Activated naive CD4-positive, alpha-beta T cell treated with anti-CD3 and anti-CD28 coated beads, Interleukin-2, amount 50 U/mL, for 24 hours (primary cell): ENCODE data around the gene LARP1.
"Not testable (repeated sequence)": the region's sequence is repeated elsewhere in the genome, so short reads cannot be mapped to it uniquely, and the experiment has no call there.

Experiments used
- H3K27ac Mint-ChIP-seq: one replicate; pipeline ENCODE4 v1.8.0; 2021; ENCODE audit warnings: mild to moderate bottlenecking, mixed read lengths
- H3K27me3 Mint-ChIP-seq: one replicate; pipeline ENCODE4 v1.8.0; 2021; ENCODE audit warnings: mixed read lengths
- H3K36me3 Mint-ChIP-seq: one replicate; pipeline ENCODE4 v1.8.0; 2021; ENCODE audit warnings: mixed read lengths
- H3K4me1 Mint-ChIP-seq: one replicate; pipeline ENCODE4 v1.8.0; 2021; ENCODE audit warnings: mixed read lengths
- H3K4me3 Mint-ChIP-seq: one replicate; pipeline ENCODE4 v1.8.0; 2021; ENCODE audit warnings: mild to moderate bottlenecking, mixed read lengths
- H3K9me3 Mint-ChIP-seq: one replicate; pipeline ENCODE4 v1.8.0; 2021; ENCODE audit warnings: mixed read lengths

The LARP1 gene

DNA sequence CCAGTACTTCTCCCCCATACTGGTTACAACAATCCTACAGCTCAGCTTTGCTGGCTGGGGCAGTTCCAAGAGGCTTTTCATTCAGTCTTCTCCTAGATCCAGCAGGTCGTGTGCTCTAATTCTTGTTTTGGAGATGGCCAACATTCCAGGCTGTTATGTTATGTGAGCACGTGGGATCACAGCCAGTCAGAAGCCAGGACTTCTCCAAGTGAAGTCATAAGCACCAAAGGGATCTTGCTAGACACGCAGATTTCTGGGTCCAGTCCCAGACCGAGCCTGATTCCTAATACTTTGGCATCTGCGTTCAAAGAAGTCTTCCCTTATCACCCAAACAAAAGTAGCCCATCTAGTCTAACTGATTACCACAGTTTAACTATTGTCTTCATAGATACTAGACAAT is 1.4 kb upstream of the LARP1 start:
- H3K4me3 Mint-ChIP-seq: peak overlapping the region; percentile 95
- no peaks in the 10 kb centered on the region for H3K9me3 Mint-ChIP-seq
- H3K4me1 Mint-ChIP-seq: peaks cover 24% of the 10 kb centered on the region
- H3K27ac Mint-ChIP-seq: peak overlapping the region; percentile 100
- H3K27me3 Mint-ChIP-seq: no peaks in the 10 kb centered on the region
- peaks cover 7% of the 10 kb centered on the region for H3K36me3 Mint-ChIP-seq

DNA sequence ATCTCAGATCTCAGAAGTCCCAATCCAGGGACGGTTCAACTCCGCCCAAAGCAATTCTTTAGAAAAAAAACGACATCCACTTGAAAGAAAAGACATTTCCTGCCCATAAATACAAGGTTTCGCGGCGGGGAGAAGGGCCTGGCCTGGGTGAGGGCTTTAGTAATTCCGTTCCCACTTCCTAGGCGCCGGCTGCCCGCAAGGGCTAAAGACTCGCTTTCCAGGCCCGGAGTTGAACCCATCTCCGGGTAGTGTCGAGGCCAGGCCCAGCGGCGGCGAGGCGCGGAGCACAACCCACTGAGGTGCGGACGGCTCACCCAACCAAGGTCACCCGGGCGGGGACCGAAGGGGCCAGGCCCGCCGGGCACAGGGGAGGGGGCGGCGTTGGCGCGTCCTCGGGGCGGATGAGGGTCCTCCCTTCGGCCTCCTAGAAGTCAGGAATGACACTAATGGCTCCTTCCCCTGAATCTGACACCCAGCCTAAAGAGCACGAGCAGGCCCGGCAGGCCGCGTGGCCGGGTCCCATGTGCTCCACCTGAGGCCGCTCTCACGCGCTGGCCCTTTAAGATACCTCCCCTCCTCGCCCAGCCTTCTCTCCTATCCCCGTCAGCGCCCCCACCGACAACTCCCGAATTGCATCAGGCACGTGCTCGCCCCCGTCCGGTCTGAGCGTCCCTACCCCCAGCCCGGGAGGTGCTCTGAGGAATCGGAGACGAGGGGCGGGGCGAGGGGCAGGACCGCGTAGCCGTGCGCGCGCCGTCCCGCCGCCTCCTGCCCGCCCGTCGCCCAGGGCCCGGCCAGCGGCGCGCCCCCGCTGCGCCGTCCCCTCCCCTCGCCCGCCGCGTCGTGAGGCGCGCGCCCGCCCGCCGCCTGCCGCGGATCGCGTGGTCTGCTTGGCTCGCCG is 467 bp upstream of the LARP1 start:
- no peaks in the 10 kb centered on the region for H3K27me3 Mint-ChIP-seq
- no peaks in the 10 kb centered on the region for H3K9me3 Mint-ChIP-seq
- H3K27ac Mint-ChIP-seq: peak overlapping the region; percentile 100
- H3K36me3 Mint-ChIP-seq: peaks cover 10% of the 10 kb centered on the region
- H3K4me3 Mint-ChIP-seq: peak overlapping the region; percentile 95
- H3K4me1 Mint-ChIP-seq: peaks cover 33% of the 10 kb centered on the region

DNA sequence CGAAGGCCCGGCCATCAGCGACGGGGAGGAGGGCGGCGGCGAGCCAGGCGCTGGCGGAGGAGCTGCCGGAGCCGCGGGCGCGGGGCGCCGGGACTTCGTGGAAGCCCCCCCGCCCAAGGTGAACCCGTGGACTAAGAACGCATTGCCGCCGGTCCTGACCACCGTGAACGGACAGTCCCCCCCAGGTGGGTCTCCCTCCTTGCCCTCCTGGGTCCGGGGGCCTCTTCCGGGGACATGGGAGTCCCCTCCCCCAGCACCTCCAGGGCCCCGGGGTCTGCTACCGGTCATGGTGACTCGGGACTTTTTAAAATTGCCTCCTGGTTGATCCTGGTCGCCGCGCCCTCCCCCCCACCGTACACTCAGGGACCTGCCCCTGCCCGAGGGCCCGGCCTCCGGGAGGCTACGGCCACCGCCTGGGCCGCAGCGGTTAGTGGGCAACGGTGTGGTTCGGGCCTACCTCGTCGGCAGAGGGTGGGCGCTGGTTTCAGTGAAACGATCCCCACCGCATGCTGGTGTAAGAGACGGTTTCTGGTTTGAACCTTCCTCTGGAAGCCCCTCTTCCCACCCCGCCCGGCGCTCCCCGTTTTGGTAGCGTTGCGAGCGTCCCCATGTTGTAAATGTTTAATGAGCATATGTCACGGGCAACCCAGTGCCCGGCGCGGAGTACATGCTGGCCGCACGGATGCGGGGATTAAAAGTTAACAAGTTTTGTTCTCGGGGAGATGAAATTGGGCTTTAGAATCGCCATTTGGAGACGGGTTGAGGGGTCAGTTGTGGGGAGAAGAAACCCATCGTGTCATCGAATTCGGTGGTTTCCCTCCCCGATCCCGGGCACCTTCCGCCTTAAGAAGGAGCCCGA is 1.1 kb downstream of the LARP1 start:
- peaks cover 48% of the 10 kb centered on the region for H3K4me1 Mint-ChIP-seq
- peak overlapping the region; percentile 99 for H3K27ac Mint-ChIP-seq
- no peaks in the 10 kb centered on the region for H3K27me3 Mint-ChIP-seq
- H3K36me3 Mint-ChIP-seq: peaks cover 10% of the 10 kb centered on the region
- peak overlapping the region; percentile 99 for H3K4me3 Mint-ChIP-seq
- no peaks in the 10 kb centered on the region for H3K9me3 Mint-ChIP-seq

DNA sequence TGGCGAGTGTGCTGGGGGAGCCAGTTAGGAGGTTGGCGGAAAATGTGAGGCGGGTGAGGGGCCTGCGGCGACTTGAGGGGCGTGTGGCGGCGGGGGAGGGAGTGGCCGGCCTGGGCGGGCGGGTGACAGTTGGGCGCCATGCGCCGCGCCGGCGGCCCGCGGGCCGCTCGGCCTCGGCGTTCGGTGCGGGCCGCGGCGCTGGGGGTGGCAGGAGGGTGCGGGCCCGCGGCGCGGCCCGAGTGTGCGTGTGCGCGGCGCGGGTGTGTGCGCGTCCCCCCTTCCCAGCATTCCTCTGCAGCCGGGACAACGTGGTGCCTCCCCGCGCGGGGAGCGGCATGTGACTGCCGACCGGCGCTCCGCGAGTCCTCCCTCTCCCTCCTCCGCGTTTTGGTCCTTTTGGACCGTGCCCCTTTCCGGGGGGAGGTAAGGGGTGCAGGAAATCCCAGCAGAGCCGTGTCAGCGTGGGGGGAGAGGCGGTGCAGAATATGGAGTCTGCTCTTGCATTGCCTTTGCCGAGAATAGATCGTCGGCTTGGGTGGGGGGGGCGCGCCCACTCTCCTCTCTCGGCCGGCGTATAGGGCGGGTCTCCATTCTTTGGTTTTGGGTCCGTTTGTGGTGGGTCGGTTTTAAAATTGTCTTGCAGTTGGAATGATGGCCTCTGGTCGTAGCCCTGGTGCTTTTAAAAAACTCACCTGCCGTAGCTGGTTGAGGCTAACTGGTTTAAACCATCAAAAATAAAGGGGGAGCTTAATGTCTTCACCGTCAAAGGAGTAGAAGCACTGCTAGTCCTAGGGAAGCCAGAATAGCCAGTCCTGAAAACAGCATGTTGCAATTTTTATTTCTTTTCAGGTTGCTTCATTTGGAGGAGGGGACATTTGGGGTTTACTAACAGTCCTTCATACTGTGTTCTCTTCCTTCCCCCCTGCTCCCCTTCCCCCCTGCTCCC is 2.0 kb downstream of the LARP1 start:
- Mint-ChIP-seq H3K4me3 (peak overlapping the region; percentile 99), H3K36me3 (peaks cover 10% of the 10 kb centered on the region), H3K27me3 (no peaks in the 10 kb centered on the region), H3K27ac (peak overlapping the region; percentile 99), H3K4me1 (peaks cover 56% of the 10 kb centered on the region), H3K9me3 (no peaks in the 10 kb centered on the region)

DNA sequence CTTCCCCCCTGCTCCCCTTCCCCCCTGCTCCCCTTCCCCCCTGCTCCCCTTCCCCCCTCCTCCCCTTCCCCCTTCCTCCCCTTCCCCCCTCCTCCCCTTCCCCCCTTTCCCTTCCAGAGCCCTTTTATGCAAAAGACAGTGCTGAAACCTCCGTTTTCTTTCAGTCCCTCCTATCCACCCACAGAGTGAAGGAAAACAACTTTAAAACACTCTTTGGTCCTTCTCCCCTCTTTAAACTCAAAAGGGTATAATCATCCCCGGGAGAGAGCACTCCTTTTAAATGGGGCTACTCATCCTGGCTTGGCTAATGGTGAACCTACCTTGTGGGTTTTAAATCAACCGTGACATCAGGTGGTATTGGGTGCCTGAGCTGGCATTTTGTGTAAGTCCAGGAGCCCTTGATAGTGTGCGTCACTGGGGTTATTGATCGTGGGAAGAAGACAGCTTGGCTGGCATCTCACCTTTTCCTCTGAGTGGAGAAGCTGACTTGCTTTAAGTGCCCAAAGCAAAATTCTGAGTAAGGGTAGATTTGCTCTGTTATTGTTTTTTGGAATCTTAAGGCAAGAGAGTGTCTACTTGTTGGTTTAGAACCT is 2.7 kb downstream of the LARP1 start:
- H3K27me3 Mint-ChIP-seq: no peaks in the 10 kb centered on the region
- peak overlapping the region; percentile 93 for H3K4me3 Mint-ChIP-seq
- H3K4me1 Mint-ChIP-seq: peaks cover 62% of the 10 kb centered on the region
- H3K9me3 Mint-ChIP-seq: no peaks in the 10 kb centered on the region
- H3K36me3 Mint-ChIP-seq: peaks cover 10% of the 10 kb centered on the region
- H3K27ac Mint-ChIP-seq: peak overlapping the region; percentile 95

DNA sequence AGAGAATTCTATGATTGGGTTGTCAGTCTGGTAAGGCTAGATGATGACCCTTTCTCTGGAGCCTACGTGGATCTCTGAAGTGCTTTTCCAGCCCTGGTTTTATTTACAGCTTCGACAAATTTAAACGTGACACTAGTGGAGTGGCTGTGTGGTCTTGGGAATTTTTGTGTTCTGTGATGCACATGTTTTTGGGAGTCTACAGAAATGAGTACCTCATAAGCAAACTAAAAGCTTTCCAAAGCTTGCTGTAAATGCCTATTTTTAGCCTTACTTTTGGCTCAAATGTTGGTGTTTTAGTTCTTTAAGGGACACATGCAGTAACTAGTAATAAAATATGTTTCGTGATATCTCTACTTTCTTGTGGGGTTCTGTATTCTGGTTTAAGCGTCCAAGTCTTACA is 3.3 kb downstream of the LARP1 start:
- H3K27me3 Mint-ChIP-seq: no peaks in the 10 kb centered on the region
- H3K27ac Mint-ChIP-seq: peak overlapping the region; percentile 95
- H3K36me3 Mint-ChIP-seq: peaks cover 10% of the 10 kb centered on the region
- H3K9me3 Mint-ChIP-seq: no peaks in the 10 kb centered on the region
- H3K4me3 Mint-ChIP-seq: peak overlapping the region; percentile 93
- H3K4me1 Mint-ChIP-seq: peaks cover 62% of the 10 kb centered on the region

DNA sequence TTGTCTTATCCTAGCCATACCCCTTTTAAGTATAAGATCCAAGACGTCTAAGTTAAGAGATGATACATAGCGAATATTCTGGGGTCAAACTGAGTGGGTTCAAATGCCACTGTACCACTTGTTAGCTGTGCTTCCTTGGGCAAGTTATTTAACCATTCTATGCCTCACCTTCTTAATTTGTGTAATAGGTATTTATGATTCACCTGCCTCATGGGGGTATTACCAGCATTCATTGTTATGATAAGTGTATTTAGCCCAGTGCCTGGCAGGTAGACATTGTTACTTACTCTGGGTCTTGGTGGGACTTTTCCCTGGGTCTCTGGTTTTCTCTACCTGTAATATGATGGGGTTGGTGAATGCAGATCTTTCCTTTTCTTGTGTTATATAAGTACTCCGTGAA is 3.8 kb downstream of the LARP1 start:
- Mint-ChIP-seq H3K4me1 (peaks cover 59% of the 10 kb centered on the region), H3K27ac (peak overlapping the region; percentile 95), H3K27me3 (no peaks in the 10 kb centered on the region), H3K9me3 (no peaks in the 10 kb centered on the region), H3K4me3 (peak overlapping the region; percentile 93), H3K36me3 (peaks cover 10% of the 10 kb centered on the region)

DNA sequence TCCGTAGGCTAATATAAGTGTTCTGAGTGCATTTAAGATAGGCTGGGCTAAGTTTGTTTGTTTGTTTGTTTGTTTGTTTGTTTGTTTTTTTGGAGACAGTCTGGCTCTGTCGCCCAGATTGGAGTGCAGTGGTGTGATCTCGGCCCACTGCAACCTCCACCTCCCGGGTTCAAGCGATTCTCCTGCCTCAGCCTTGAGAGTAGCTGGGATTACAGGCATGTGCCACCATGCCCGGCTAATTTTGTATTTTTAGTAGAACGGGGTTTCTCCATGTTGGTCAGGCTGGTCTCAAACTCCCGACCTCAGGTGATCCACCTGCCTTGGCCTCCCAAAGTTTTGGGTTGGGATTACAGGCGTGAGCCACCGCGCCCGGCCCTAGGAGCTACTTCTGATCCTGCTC is 4.7 kb downstream of the LARP1 start:
- H3K36me3 Mint-ChIP-seq, H3K27me3 Mint-ChIP-seq, H3K9me3 Mint-ChIP-seq: not testable (repeated sequence)
- Mint-ChIP-seq H3K4me1 (peaks cover 57% of the 10 kb centered on the region), H3K4me3 (peak overlapping the region; percentile 93), H3K27ac (peak overlapping the region; percentile 95)

DNA sequence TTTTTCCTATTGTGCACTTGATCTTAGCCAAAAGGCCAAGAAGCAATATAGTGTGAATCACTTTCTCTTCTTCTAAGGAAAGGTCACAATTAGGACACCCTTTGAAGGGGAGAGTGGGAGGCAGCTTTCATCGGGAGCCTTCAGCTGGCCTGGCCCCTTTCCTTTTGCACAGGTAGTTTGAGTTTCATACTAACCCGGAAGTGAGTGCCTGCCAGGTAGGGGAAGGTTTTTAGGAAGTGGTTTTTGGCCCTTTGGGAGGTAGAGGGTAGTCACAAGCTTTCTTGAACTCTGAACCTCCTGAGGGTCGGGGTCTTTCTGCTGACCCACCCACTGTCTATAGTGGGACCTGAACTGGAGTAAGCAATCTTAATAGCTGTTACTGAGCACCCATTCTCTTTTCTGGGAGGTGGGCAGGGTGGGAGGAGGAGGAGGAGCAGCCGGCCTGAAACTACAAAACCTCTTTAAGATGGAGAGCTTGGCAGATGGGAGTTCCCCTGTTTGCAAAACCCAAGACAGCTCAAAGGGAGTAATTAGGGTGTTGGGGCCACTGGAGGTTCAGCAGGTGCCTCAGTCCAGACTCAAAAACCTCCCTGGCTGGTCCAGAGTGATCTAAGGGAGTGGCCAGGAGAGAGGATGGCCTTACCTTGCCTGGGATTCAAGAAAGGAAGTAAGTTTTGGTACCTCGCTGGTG is 6.0 kb downstream of the LARP1 start:
- H3K4me3 Mint-ChIP-seq: peak overlapping the region; percentile 93
- no peaks in the 10 kb centered on the region for H3K9me3 Mint-ChIP-seq
- H3K27ac Mint-ChIP-seq: peak overlapping the region; percentile 79
- H3K36me3 Mint-ChIP-seq: peaks cover 10% of the 10 kb centered on the region
- H3K27me3 Mint-ChIP-seq: no peaks in the 10 kb centered on the region
- peaks cover 70% of the 10 kb centered on the region for H3K4me1 Mint-ChIP-seq

DNA sequence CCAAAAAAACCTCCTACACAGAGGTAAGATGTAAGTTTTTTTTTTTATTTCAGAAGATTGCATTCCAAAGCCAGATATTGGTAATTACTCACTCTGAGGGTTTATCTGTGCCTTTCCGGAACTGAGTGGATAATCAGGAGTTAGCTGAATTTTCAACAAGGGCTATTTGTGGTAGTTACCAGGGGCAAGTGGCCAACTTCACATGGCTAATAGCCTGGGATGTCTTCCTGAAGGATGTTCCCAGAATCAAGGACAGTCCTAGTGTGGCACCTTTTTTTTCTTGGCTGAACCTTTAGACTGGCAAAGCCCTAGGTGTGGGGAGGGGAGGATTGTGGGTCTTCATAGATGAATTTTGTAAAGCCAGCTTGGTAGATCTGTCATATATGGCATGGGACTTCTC is 7.1 kb downstream of the LARP1 start:
- H3K36me3 Mint-ChIP-seq: peaks cover 6% of the 10 kb centered on the region

DNA sequence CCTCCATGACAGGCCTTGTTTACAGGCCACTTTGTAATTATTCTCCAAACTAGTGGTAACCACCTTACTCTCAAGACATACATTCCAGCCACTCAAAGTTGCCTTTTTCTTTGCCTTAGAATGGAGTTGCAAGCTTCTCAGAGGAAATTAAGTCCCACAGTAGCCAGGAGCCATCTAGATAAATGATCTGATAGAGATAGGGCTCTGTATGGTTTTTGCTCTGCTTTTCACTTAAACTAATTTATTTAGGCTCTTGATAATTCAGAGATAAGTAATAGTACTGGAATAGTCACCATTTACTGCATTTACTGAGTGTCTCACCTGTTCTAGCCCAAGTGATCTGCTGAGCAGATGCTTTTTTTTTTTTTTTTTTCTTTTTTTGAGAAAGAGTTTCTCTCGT is 7.5 kb downstream of the LARP1 start:
- Mint-ChIP-seq H3K27me3 (no peaks in the 10 kb centered on the region), H3K27ac (peak overlapping the region; percentile 46), H3K4me3 (peak overlapping the region; percentile 93), H3K36me3 (peaks cover 3% of the 10 kb centered on the region), H3K9me3 (no peaks in the 10 kb centered on the region), H3K4me1 (peaks cover 85% of the 10 kb centered on the region)

More for the DNA sequence above, 7.1 kb downstream of the LARP1 start:
- Mint-ChIP-seq H3K27ac (peak overlapping the region; percentile 46), H3K9me3 (no peaks in the 10 kb centered on the region), H3K27me3 (no peaks in the 10 kb centered on the region), H3K4me3 (peak overlapping the region; percentile 93), H3K4me1 (peaks cover 81% of the 10 kb centered on the region)

DNA sequence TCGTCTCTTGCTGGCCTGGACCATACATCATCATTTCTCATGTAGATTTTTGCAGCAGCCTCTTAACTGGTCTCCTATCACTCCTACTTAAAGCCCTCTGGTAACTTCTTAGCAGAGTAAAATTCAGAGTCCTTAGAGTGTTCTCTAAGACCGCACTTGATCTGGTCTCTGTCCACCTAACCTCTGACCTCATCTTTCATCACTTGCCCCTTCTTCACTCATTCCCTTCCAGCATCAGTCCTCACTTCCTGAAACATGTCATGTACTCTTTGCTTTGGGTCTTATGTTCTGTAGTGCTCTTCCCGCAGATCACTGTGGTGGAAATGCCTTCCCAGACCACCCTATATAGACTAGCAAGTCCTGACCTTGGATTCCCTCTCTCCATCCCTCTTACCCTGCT is 9.8 kb downstream of the LARP1 start:
- Mint-ChIP-seq H3K27me3 (no peaks in the 10 kb centered on the region), H3K4me3 (peak overlapping the region; percentile 7), H3K36me3 (peaks cover 1% of the 10 kb centered on the region), H3K4me1 (peaks cover 81% of the 10 kb centered on the region), H3K9me3 (no peaks in the 10 kb centered on the region), H3K27ac (peak overlapping the region; percentile 42)

DNA sequence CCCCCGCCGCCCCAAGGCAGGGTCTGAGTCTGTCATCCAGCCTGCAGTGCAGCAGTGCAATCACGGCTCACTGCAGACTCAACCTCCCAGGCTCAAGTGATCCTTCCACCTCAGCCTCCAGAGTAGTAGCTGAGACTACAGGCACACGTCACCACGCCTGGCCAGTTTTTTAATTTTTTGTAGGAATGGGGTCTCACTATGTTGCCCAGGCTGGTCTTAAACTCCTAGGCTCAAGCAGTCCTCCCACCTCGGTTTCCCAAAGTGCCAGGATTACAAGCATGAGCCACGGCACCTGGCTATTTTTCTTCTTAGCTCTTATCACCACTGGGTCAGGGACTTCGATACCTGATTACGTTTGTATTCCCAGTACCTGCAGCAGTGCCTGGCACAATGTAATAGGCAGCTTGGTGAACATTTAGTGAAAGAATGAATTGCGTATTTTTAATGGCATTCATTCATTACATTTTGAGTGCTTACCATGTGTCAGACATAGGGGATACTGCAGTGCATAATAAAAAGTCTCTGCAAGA is 10.3 kb downstream of the LARP1 start:
- H3K36me3 Mint-ChIP-seq: peaks cover 1% of the 10 kb centered on the region
- H3K4me3 Mint-ChIP-seq: peak overlapping the region; percentile 33
- H3K27me3 Mint-ChIP-seq: no peaks in the 10 kb centered on the region
- H3K27ac Mint-ChIP-seq: peak overlapping the region; percentile 0
- H3K9me3 Mint-ChIP-seq: no peaks in the 10 kb centered on the region
- H3K4me1 Mint-ChIP-seq: peaks cover 81% of the 10 kb centered on the region
